AG09319 (cell line): Measurements from ENCODE around the gene RGP1.

Experiments used
- DNase-seq: peaks from one replicate; pipeline ENCODE4 v3.0.0-alpha.2; 2010; ENCODE audit warnings: low read depth; ENCODE audit errors: extremely low read depth
- TF ChIP-seq, protein P1 (sequence below): IDR thresholded peaks from 2 replicates; pipeline ENCODE4 v1.5.1; 2011; ENCODE audit warnings: low read depth, mild to moderate bottlenecking, inconsistent platforms, low read length, moderate library complexity

The RGP1 gene

GRCh38 chr9:35713578-35713977, 35.5 kb upstream of the RGP1 start:
- DNase-seq = no peak
- TF ChIP-seq, protein P1, sequence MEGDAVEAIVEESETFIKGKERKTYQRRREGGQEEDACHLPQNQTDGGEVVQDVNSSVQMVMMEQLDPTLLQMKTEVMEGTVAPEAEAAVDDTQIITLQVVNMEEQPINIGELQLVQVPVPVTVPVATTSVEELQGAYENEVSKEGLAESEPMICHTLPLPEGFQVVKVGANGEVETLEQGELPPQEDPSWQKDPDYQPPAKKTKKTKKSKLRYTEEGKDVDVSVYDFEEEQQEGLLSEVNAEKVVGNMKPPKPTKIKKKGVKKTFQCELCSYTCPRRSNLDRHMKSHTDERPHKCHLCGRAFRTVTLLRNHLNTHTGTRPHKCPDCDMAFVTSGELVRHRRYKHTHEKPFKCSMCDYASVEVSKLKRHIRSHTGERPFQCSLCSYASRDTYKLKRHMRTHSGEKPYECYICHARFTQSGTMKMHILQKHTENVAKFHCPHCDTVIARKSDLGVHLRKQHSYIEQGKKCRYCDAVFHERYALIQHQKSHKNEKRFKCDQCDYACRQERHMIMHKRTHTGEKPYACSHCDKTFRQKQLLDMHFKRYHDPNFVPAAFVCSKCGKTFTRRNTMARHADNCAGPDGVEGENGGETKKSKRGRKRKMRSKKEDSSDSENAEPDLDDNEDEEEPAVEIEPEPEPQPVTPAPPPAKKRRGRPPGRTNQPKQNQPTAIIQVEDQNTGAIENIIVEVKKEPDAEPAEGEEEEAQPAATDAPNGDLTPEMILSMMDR = no peak

DNA sequence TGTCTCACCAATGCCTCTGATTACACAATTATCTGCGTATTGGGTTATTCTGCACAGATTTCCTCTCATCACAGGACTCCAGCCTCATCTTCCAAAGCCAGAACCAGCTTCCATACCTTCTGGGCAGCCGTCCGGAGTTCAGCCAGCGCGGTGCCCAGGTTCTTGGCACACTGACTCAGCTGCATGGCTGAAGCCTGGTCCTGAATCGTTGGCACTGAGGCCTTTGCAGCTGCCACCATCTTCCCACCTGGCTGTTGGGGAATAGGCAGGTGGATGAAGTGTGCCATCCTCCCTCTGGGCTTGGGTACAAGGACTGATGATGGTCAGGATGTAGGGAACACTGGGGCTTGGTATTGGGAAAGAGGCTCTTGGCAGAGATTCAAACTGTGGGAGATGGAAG, 35.0 kb upstream of the RGP1 start:
- DNase-seq = no peak
- TF ChIP-seq, protein P1 = no peak

- no peak for DNase-seq
- TF ChIP-seq, protein P1 = no peak
These were observed 34.4 kb upstream of the RGP1 start for GRCh38 chr9:35714579-35715252.

- TF ChIP-seq, protein P1 = no peak; the same call in none of the 2 replicates
- no peak for DNase-seq
These were observed 32.9 kb upstream of the RGP1 start for GRCh38 chr9:35716230-35716629.

- DNase-seq = no peak
These were observed 31.8 kb upstream of the RGP1 start for GRCh38 chr9:35717132-35717870.

GRCh38 chr9:35718721-35719511, 30.2 kb upstream of the RGP1 start:
- no peak for DNase-seq
- TF ChIP-seq, protein P1 = no peak

More at GRCh38 chr9:35717132-35717870, 31.8 kb upstream of the RGP1 start:
- TF ChIP-seq, protein P1 = no peak
